ENCODE results near the gene C16orf74.

GRCh38 chr16:85698935-85699558 lies 51.8 kb downstream of the C16orf74 start:
- TF ChIP-seq CTCF (IDR thresholded peaks at IDR 0.05; ENCODE audit: low read length), result no peak
- no peak for TF ChIP-seq EZH2phosphoT487 (IDR thresholded peaks at IDR 0.05; ENCODE audit: low read length)
